ENCODE data around the gene LRRC8D. TPM values are rescaled to one million over a fixed set of nuclear protein-coding genes. Genes with fewer than 3 reads are reported as not detected.

Gene LRRC8D
- total RNA-seq, 1 experiment from 2014 or later: 42.0 TPM

DNA sequence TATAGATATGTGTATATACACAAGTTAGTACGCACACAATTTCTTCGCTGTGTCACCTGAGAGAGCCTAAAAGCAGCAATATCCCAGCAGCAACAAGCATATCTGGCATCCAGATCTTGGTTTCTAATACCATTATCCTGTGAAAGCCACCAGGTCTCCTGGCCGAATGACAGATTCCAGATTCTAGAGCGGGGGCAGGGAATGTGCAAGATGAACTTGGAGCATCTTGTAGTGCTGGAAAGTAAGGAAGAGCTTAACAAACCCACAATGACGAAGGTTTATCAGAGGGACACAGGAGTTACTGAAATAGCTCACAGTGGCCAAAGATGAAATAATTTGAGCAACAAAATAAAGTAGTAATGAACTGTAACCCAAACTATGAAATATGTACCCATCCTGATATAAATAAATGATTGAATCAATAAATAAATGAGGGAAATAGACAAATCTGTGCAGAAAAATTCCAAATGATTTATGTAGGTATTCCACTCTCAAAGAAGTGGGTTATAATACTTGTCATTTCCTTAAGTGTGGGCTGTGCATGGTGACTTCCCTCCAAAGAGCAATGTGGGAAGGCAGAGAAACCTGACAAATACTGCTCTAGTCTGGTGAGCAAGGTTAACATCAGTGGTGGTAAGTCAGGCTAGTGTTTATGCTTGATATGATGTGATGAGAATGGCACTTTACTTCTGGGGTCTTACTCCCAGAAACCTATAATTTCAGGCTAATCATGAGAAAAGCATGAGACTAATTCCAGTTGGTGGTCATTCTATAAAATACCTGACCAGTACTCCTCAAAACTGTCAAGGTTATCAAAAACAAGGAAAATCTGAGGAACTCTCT, 67.9 kb downstream of the LRRC8D start:
- Mint-ChIP-seq H3K4me3 (ENCODE audit: unreplicated experiment) (no peak overlapping the region), H3K9me3 (ENCODE audit: unreplicated experiment) (no peaks in the 10 kb centered on the region), H3K27me3 (ENCODE audit: insufficient read depth, unreplicated experiment) (no peaks in the 10 kb centered on the region), H3K4me1 (ENCODE audit: insufficient read depth, unreplicated experiment) (peaks cover 63% of the 10 kb centered on the region), H3K36me3 (ENCODE audit: insufficient read depth, unreplicated experiment) (peaks cover 18% of the 10 kb centered on the region), H3K27ac (ENCODE audit: low read depth, unreplicated experiment) (no peak overlapping the region)
- intact Hi-C loops (cut with micrococcal nuclease): loop anchor here (5.0 kb wide), 1 partner anchor 66 kb away; the partner anchor contains the start of gene LRRC8D
- TF ChIP-seq, protein P1, sequence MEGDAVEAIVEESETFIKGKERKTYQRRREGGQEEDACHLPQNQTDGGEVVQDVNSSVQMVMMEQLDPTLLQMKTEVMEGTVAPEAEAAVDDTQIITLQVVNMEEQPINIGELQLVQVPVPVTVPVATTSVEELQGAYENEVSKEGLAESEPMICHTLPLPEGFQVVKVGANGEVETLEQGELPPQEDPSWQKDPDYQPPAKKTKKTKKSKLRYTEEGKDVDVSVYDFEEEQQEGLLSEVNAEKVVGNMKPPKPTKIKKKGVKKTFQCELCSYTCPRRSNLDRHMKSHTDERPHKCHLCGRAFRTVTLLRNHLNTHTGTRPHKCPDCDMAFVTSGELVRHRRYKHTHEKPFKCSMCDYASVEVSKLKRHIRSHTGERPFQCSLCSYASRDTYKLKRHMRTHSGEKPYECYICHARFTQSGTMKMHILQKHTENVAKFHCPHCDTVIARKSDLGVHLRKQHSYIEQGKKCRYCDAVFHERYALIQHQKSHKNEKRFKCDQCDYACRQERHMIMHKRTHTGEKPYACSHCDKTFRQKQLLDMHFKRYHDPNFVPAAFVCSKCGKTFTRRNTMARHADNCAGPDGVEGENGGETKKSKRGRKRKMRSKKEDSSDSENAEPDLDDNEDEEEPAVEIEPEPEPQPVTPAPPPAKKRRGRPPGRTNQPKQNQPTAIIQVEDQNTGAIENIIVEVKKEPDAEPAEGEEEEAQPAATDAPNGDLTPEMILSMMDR (IDR thresholded peaks at IDR 0.05; ENCODE audit: unreplicated experiment): no peak
- BruUV-seq (replicated peaks): no TSS peak
- DNase-seq (ENCODE audit: unreplicated experiment): no peak
- ChIA-PET CTCF (interaction anchor here (0.6 to 1.2 kb wide), 2 partner anchors 46 to 408 kb away, joined by 3 to 4 read pairs; no protein-coding TSS in a partner anchor), POLR2A (interaction anchor here (0.7 to 4.3 kb wide), 5 partner anchors 24 to 85 kb away, joined by 3 to 24 read pairs (median 3); partner anchors contain the start of gene LRRC8D)

DNA sequence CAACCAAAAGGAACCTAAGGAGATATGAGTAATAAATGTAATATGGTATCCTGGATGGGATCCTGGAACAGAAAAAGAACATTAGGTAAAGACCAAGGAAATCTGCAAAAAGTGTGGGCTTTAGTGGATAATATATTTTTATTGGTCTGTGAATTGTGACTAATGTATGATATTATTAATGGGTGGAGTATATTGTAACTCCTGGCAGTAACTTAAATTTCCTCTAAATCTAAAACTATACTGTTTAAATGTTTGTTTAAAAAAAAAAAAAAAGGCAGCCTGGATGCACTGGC, 68.4 kb downstream of the LRRC8D start:
- H3K27ac Mint-ChIP-seq (ENCODE audit: low read depth, unreplicated experiment): no peak overlapping the region
- peaks cover 67% of the 10 kb centered on the region for H3K4me1 Mint-ChIP-seq (ENCODE audit: insufficient read depth, unreplicated experiment)
- no peak for DNase-seq (ENCODE audit: unreplicated experiment)
- ChIA-PET CTCF (interaction anchor here (0.6 to 1.2 kb wide), 2 partner anchors 47 to 408 kb away, joined by 3 to 4 read pairs; no protein-coding TSS in a partner anchor), POLR2A (interaction anchor here (1.2 to 4.3 kb wide), 6 partner anchors 15 to 84 kb away, joined by 3 to 28 read pairs (median 12); partner anchors contain the start of gene LRRC8D)
- H3K4me3 Mint-ChIP-seq (ENCODE audit: unreplicated experiment): no peak overlapping the region
- no peaks in the 10 kb centered on the region for H3K9me3 Mint-ChIP-seq (ENCODE audit: unreplicated experiment)
- intact Hi-C loops (cut with micrococcal nuclease): loop anchor here (5.0 kb wide), 1 partner anchor 67 kb away; the partner anchor contains the start of gene LRRC8D
- TF ChIP-seq, protein P1 (IDR thresholded peaks at IDR 0.05; ENCODE audit: unreplicated experiment): no peak
- H3K36me3 Mint-ChIP-seq (ENCODE audit: insufficient read depth, unreplicated experiment): peaks cover 18% of the 10 kb centered on the region
- H3K27me3 Mint-ChIP-seq (ENCODE audit: insufficient read depth, unreplicated experiment): no peaks in the 10 kb centered on the region
- no TSS peak for BruUV-seq (replicated peaks)

- CTCF ChIA-PET: interaction anchor here (1.2 kb wide), 1 partner anchor 47 kb away, joined by 4 read pairs; no protein-coding TSS in a partner anchor
- POLR2A ChIA-PET: interaction anchor here (0.6 to 4.3 kb wide), 21 partner anchors 9 to 101 kb away, joined by 3 to 28 read pairs (median 6); partner anchors contain the start of gene LRRC8D
- intact Hi-C loops (cut with micrococcal nuclease): loop anchor here (1.0 to 2.0 kb wide), 3 partner anchors 17 to 63 kb away; no protein-coding TSS in a partner anchor
- TF ChIP-seq, protein P1 (IDR thresholded peaks at IDR 0.05; ENCODE audit: unreplicated experiment): no peak
- Mint-ChIP-seq H3K4me1 (ENCODE audit: insufficient read depth, unreplicated experiment) (peaks cover 63% of the 10 kb centered on the region), H3K27ac (ENCODE audit: low read depth, unreplicated experiment) (peak overlapping the region; percentile 87), H3K4me3 (ENCODE audit: unreplicated experiment) (peak overlapping the region; percentile 70), H3K9me3 (ENCODE audit: unreplicated experiment) (no peaks in the 10 kb centered on the region), H3K27me3 (ENCODE audit: insufficient read depth, unreplicated experiment) (no peaks in the 10 kb centered on the region), H3K36me3 (ENCODE audit: insufficient read depth, unreplicated experiment) (peaks cover 18% of the 10 kb centered on the region)
- DNase-seq (ENCODE audit: unreplicated experiment): peak; percentile 99
- BruUV-seq (replicated peaks): no TSS peak
Observed at GRCh38 chr1:89890085-89890752, 69.4 kb downstream of the LRRC8D start.

GRCh38 chr1:89892816-89893215, 72.0 kb downstream of the LRRC8D start:
- BruUV-seq (replicated peaks): no TSS peak
- H3K4me3 Mint-ChIP-seq (ENCODE audit: unreplicated experiment): no peak overlapping the region
- no peaks in the 10 kb centered on the region for H3K9me3 Mint-ChIP-seq (ENCODE audit: unreplicated experiment)
- TF ChIP-seq, protein P1 (IDR thresholded peaks at IDR 0.05; ENCODE audit: unreplicated experiment): no peak
- intact Hi-C loops (cut with micrococcal nuclease): no loop called here
- H3K36me3 Mint-ChIP-seq (ENCODE audit: insufficient read depth, unreplicated experiment): peaks cover 12% of the 10 kb centered on the region
- DNase-seq (ENCODE audit: unreplicated experiment): no peak
- CTCF ChIA-PET: interaction anchor here (1.0 to 1.7 kb wide), 2 partner anchors 8 to 27 kb away, joined by 3 read pairs; no protein-coding TSS in a partner anchor
- peaks cover 44% of the 10 kb centered on the region for H3K4me1 Mint-ChIP-seq (ENCODE audit: insufficient read depth, unreplicated experiment)
- POLR2A ChIA-PET: interaction anchor here (0.6 to 3.3 kb wide), 5 partner anchors 10 to 80 kb away, joined by 3 to 9 read pairs (median 4); no protein-coding TSS in a partner anchor
- no peak overlapping the region for H3K27ac Mint-ChIP-seq (ENCODE audit: low read depth, unreplicated experiment)
- H3K27me3 Mint-ChIP-seq (ENCODE audit: insufficient read depth, unreplicated experiment): no peaks in the 10 kb centered on the region
